GM21360 (cell line): Measurements from ENCODE around the gene CEP120.
"Not testable (repeated sequence)": the region's sequence is repeated elsewhere in the genome, so short reads cannot be mapped to it uniquely, and the experiment has no call there.

Experiments used
- ATAC-seq: cut with Tn5 transposase; IDR thresholded peaks from one replicate; pipeline ENCODE4 v1.9.1; 2021; ENCODE audit warnings: mild to moderate bottlenecking, moderate library complexity; ENCODE audit not compliant: unreplicated experiment

The CEP120 gene

GRCh38 chr5:123423278-123424149 lies at the start of gene CEP120:
CEP120 (minus strand) TSS chr5:123423403; CDS start chr5:123422998, 405 bp downstream.
- peak; percentile 98 for ATAC-seq

- no peak for ATAC-seq
These were observed 49.1 kb upstream of the CEP120 start for GRCh38 chr5:123472150-123472924.

GRCh38 chr5:123471385-123471784 lies 48.2 kb upstream of the CEP120 start:
- no peak for ATAC-seq

GRCh38 chr5:123466839-123467238 lies 43.6 kb upstream of the CEP120 start:
- not testable (repeated sequence) for ATAC-seq

GRCh38 chr5:123460296-123460729 lies 37.1 kb upstream of the CEP120 start:
- ATAC-seq = no peak

- ATAC-seq = not testable (repeated sequence)
These were observed 35.8 kb upstream of the CEP120 start for GRCh38 chr5:123458994-123459393.

DNA sequence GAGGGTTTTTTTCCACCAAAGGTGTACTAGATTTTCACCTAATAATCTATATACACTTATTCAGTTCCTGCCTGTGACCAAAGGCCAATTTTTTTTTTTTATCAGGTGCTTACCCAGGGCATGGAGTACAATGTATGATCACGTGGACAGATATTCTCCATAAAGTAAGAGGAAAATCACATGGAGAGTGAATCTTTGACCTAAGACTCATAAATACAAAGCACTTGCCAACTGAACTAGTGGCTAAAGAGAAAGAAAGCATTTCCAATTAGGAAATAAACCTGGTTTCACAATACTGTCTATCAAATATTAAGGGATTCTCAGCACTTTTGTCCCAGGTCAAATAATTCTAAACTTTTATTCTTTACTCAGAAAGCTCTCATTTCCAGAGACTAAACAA lies 33.0 kb upstream of the CEP120 start:
- ATAC-seq = no peak

GRCh38 chr5:123455640-123456039 lies 32.4 kb upstream of the CEP120 start:
- peak; percentile 96 for ATAC-seq

- ATAC-seq = peak; percentile 46
These were observed 31.9 kb upstream of the CEP120 start for GRCh38 chr5:123455095-123455494.

GRCh38 chr5:123454259-123454911 lies 31.2 kb upstream of the CEP120 start:
- no peak for ATAC-seq

- ATAC-seq = no peak
These were observed 29.2 kb upstream of the CEP120 start for GRCh38 chr5:123452401-123452800.

DNA sequence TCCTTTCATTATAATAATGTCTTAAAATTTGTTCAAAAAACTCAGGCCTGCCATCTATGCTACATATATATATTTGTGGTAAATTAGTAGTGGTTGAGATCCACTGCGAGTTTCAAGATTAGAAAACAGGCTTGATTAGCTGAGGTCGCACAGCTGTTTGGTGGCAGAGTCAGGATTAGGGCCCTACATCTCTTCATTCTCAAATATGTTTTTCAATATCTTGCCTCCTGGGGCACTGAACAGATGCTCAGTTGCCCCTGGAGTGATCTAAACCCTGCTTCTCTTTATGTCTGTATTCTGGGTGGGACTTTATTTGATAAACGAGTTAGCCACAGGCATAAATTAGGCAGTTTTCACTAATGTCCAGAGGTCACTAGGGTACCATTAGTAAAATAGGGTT lies 27.8 kb upstream of the CEP120 start:
- no peak for ATAC-seq

DNA sequence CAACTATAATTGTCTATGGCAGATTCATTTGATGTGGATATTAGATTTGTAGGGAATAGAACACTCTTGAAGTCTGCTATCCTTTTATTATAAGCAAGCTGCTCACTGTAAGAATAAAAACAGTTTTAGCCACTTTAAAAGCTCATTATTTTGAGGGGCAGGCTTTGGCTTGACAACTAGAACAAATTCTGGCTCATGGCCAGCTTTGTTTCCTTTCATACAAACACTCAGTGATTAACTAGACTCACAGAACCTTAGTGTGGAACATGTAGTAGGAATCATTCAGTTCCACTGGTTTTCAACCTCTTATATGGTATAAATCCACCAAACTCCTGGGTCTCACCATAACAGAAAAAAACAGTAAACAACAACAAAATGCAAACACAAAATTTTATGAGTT lies 27.4 kb upstream of the CEP120 start:
- ATAC-seq = no peak

- no peak for ATAC-seq
These were observed 26.9 kb upstream of the CEP120 start for GRCh38 chr5:123450114-123450513.

DNA sequence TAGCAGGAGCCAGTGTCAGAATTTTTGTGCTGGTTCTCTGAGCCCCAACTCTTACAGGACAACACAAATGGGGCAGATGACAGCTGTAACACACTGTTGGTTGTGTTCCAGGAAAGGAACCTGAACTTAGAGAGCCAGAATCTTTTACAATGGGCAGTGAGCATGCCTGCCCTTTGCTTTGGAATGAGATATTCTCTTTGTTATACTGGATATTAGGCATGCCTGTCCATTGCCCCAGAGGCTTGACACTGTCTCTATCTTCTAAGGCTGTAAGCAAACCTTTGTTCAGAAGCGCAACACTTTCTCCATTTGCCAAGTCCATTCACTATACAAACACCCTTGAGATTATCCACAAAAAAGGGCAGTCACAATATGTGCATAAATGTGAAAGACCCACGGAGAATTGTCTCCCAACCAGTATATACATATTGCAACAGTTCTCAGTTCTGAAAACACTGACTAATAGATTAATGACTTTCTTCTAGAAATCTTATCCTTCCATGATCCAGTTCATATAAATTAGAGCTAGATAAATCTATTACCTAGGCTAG lies 26.3 kb upstream of the CEP120 start:
- ATAC-seq = no peak

GRCh38 chr5:123448743-123449142 lies 25.5 kb upstream of the CEP120 start:
- no peak for ATAC-seq

DNA sequence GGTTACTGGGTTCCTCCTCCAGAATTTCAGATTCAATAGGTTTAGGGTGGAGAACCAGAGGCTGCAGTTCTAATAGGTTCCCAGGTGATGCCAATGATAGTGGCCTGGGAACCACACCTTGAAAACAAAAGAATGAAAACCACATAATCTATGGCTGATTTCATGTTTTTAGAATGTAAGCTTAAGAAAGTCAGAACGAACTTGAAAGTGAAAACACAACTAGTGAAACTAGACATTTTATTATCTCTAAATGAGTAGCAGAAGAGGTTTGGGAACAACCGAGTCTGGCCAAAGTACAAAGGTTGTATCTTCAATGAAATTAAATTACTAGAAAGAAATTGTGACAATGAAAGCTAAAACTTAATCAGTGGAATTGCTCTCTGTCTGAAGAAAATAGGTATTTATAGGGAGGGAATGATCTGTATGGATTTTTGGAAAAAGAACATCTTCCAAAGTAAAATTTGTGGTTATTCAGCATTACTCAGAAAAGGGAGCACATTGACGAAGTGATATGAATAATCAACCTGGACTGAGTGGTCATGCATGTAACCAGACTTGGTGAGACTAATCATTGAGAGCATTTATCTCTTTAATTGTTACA lies 24.9 kb upstream of the CEP120 start:
- ATAC-seq = peak; percentile 92

DNA sequence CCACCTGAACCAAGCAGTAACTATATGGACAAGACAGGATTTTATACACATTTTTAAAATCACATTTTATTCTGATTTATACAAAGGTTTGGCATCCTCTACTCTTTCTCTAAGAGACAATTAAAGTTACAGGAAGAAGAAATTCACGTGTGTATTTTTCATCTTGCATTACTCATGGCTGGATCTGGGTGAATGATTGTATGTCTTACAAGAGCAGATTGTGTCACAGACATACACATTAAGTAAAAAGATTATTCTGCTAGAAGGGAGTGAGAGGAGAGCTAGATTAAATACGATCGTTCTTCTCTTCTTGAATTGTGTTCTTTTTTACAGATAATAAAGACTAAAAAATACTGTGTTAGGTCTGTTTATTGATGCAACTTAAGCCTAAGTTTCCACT lies 20.8 kb upstream of the CEP120 start:
- ATAC-seq = no peak

DNA sequence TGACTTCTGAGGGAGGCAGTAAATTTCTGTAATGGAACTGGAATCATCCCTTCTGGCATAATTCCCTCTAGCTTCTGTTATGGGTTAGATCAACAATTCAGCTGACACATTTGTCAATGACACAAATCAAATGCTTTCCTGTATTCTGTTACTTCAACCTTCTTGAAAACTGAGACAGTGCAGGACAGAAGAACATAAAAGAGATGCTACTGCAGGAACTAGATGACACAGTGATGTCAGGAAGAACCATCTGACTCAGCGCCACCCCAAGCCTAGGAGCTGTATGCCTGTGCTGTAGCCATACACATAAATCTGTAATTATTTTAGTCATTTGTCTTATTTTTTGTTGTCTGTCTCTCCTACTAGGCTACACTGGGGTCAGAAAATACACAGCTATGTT lies 18.2 kb upstream of the CEP120 start:
- no peak for ATAC-seq

DNA sequence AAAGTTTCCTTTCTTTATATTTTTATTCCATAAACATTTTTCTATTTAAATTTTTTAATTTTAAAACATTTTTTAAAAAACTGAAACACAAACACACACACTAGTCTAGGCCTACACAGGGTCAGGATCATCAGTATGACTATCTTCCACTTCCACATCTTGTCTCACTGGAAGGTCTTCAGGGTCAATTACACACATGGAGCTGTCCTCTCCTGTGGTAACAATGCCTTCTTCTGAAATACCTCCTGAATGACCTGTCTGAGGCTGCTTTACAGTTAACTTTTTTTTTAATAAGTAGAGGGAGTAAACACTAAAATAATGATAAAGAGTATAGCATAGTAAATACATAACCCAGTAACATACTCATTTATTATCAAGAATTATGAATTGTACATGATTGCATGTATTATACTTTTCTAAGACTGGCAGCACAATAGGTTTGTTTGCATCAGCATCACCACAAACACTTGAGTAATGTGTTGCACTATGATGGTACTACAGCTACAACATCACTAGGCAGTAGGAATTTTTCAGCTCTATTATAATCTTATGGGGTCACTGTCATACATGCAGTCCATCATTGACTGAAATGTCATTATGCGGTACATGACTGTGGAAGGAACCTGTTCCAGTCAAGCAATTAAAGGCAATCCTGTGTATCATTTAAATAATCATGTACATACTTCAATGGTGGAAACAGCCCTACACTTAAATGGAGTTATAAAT lies 17.4 kb upstream of the CEP120 start:
- ATAC-seq = no peak
